ENCODE results near the gene SLC39A8. TPM values are rescaled to one million over a fixed set of nuclear protein-coding genes. Genes with fewer than 3 reads are reported as not detected.

The SLC39A8 gene
- total RNA-seq, result 10 to 100 TPM; 19.2 to 23.0 (median 19.9) TPM
- total RNA-seq (2013), result 33.2 TPM
- total RNA-seq, result 40.5 to 145 (median 72.0) reads per million in 29 experiments

DNA sequence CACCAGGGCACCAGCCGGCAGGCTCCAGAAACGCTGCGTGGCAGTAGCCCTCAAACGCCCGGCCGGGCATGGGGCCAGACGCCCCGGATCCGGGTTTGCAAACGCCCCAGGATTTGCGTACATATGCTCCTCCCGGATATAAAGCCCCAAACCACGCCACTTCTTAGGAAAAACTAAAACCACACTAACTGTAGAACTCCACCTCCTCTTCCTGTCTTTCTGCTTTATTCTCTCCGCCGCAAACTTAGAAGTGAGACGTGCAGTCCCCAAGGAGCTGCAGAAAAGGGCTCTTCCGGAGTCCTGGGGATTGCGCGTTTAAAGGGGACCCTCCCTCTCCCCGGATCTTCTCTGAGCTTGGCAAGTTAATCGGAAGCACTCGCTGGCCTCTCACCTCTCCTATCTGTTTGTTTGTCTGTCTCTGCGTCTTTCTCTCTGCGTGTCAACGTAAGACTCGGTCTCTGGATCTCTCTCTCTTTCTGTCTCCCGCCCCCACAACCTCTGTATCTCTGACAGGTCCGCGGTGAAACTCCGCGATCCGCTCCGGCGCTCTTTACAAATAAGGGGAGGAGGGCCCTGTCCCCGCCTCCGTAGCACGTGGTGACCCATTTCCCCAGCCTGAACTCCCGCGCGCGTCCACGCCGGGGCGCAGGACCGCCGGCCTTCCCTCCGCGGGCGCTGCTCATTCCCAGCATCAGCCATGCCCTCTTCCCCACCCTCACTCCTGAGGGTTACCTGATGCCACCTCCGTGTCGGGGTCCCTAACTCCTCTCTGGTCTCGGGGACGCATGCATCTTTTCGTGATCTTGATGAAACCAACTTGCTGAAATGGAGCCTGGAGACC lies at the start of gene SLC39A8:
SLC39A8 (minus strand) TSS at position 529 of the 841 bp plus-strand sequence. CDS start 820 bp downstream, outside the sequence.
- POLR2A ChIA-PET, result interaction anchor here in 1 of 2 donors (0.9 to 1.3 kb wide), 3 partner anchors 295 to 482 kb away, joined by 3 to 5 read pairs (median 3); partner anchors contain the start of gene UBE2D3
- no peaks in the 10 kb centered on the region for H3K27me3 Mint-ChIP-seq
- Histone ChIP-seq H3K27me3 (replicated peaks in 1 of 2; ENCODE audit: control insufficient read depth in 2 of 2, extremely low read depth in 1 of 2, insufficient read depth in 2 of 2, low read length in 1 of 2) (no peaks in the 10 kb centered on the region), H3K27ac (ENCODE audit: low read length) (peak within 1 kb of the TSS; percentile 92), H3K9me3 (no peaks in the 10 kb centered on the region), H3K4me3 (ENCODE audit: control insufficient read depth in 1 of 2, extremely low read depth in 1 of 2, low read length in 1 of 2) (peak within 1 kb of the TSS; percentile 78 to 79), H3K4me1 (ENCODE audit: control insufficient read depth in 1 of 2, extremely low read depth in 1 of 2, insufficient read depth in 2 of 2, low read length in 2 of 2) (peaks cover 12 to 21% of the 10 kb centered on the region in 2 experiments), H3K36me3 (ENCODE audit: control insufficient read depth in 2 of 2, extremely low read depth in 1 of 2, insufficient read depth in 1 of 2, low read length in 1 of 2) (no peaks in the 10 kb centered on the region)
- peak within 1 kb of the TSS; percentile 83 to 88 (median 88) for H3K4me3 Mint-ChIP-seq
- ATAC-seq (replicated peaks in 1 of 4), result peak; percentile 79 to 85 (median 81)
- no peaks in the 10 kb centered on the region for H3K9me3 Mint-ChIP-seq
- peak within 1 kb of the TSS; percentile 91 to 95 for H3K27ac Mint-ChIP-seq
- DNase-seq, result peak; percentile 63 to 92 (median 85)
- H3K4me1 Mint-ChIP-seq, result peaks cover 45 to 48% (median 48%) of the 10 kb centered on the region in 3 donors
- peaks cover 5% of the 10 kb centered on the region for H3K36me3 Mint-ChIP-seq
- under 1% methylated on average over 38 of the region's 54 CpGs for WGBS (ENCODE audit: insufficient coverage)
- CTCF ChIA-PET, result interaction anchor here in 1 of 2 donors (0.5 to 1.8 kb wide), 7 partner anchors 60 to 746 kb away, joined by 3 to 9 read pairs (median 3); no protein-coding TSS in a partner anchor

DNA sequence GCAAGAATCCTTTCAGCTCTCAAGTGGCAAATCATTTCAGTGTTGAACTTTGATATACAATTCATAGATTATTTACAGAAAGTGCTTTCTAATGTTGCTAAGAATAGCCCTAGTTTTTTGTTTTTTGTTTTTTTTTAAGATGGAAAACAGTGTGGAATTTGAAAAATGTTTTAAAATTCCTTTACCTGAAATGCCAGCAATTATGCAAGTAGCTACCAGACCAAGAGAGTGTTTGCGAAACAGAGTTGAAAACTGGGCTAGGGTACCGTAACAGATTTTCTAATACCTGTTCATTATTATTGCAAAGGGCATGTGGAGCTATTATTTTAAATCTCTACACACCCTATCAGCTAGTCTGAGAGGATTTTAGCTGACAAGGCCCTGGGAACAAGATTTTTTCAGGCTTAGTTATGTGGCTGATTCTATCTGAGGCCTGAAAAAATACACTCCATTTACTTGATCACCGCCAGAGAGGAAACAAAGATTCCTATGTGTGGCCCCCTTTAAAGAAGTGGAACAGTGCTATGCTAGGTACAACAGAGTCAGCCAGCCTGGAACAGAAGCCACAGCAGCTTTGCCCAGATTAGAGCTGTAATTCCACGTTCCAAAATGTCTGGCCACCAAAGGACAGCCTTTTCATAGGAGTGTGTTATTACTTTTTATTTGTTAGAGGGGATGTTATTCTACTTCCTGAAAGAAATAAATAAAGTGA lies 46.9 kb upstream of the SLC39A8 start:
- no peak overlapping the region for H3K27ac ChIP-seq (ENCODE audit: low read length)
- ATAC-seq (replicated peaks in 1 of 4) (no peak), DNase-seq (no peak)
- peaks cover 0 to 2% of the 10 kb centered on the region in 2 experiments for H3K27me3 ChIP-seq (replicated peaks in 1 of 2; ENCODE audit: control insufficient read depth in 2 of 2, extremely low read depth in 1 of 2, insufficient read depth in 2 of 2, low read length in 1 of 2)
- H3K36me3 Mint-ChIP-seq, result no peaks in the 10 kb centered on the region
- 100% methylated on average over 1 of the region's 4 CpGs for WGBS (ENCODE audit: insufficient coverage)
- no peak overlapping the region for H3K27ac Mint-ChIP-seq
- H3K4me3 ChIP-seq (ENCODE audit: control insufficient read depth in 1 of 2, extremely low read depth in 1 of 2, low read length in 1 of 2), result no peak overlapping the region
- H3K4me1 ChIP-seq (ENCODE audit: control insufficient read depth in 1 of 2, extremely low read depth in 1 of 2, insufficient read depth in 2 of 2, low read length in 2 of 2), result no peaks in the 10 kb centered on the region
- no peaks in the 10 kb centered on the region for H3K9me3 ChIP-seq
- H3K36me3 ChIP-seq (ENCODE audit: control insufficient read depth in 2 of 2, extremely low read depth in 1 of 2, insufficient read depth in 1 of 2, low read length in 1 of 2), result no peaks in the 10 kb centered on the region
- H3K4me3 Mint-ChIP-seq, result no peak overlapping the region
- ChIA-PET POLR2A (no interaction called here), CTCF (no interaction called here)
- peaks cover 0 to 1% (median 0%) of the 10 kb centered on the region in 3 donors for H3K4me1 Mint-ChIP-seq
- H3K27me3 Mint-ChIP-seq, result peaks cover 4 to 6% of the 10 kb centered on the region in 2 donors
- H3K9me3 Mint-ChIP-seq, result no peaks in the 10 kb centered on the region

DNA sequence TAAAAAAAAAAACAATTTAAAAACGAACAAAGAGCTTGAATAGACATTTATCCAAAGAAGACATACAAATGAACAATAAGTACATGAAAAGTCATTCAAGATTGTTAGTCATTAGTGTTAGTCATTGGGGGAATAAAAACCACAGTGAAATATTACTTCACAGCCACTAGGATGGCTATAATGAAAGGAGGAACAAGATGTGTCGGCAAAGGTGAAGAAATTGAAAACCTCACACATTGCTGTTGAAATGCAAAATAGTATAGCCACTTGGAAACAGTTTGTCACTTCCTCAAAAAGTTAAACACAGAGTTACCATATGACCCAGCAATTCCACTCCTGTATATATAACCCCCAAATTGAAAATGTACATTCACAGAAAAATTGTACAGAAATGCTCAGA lies 45.2 kb upstream of the SLC39A8 start:
- H3K4me1 ChIP-seq (ENCODE audit: control insufficient read depth in 1 of 2, extremely low read depth in 1 of 2, insufficient read depth in 2 of 2, low read length in 2 of 2), result no peaks in the 10 kb centered on the region
- no peak overlapping the region for H3K27ac ChIP-seq (ENCODE audit: low read length)
- ChIA-PET CTCF (interaction anchor here in 1 of 2 donors (0.6 kb wide), 1 partner anchor 701 kb away, joined by 3 read pairs; no protein-coding TSS in a partner anchor), POLR2A (no interaction called here)
- Mint-ChIP-seq H3K27ac (no peak overlapping the region), H3K27me3 (peaks cover 4 to 13% of the 10 kb centered on the region in 2 donors), H3K4me1 (peaks cover 0 to 1% (median 0%) of the 10 kb centered on the region in 3 donors), H3K9me3 (no peaks in the 10 kb centered on the region), H3K4me3 (no peak overlapping the region), H3K36me3 (no peaks in the 10 kb centered on the region)
- no CpG with 5 or more reads among the region's 2 CpGs for whole genome bisulfite sequencing (ENCODE audit: insufficient coverage)
- no peak overlapping the region for H3K4me3 ChIP-seq (ENCODE audit: control insufficient read depth in 1 of 2, extremely low read depth in 1 of 2, low read length in 1 of 2)
- H3K36me3 ChIP-seq (ENCODE audit: control insufficient read depth in 2 of 2, extremely low read depth in 1 of 2, insufficient read depth in 1 of 2, low read length in 1 of 2), result no peaks in the 10 kb centered on the region
- peaks cover 0 to 2% of the 10 kb centered on the region in 2 experiments for H3K27me3 ChIP-seq (replicated peaks in 1 of 2; ENCODE audit: control insufficient read depth in 2 of 2, extremely low read depth in 1 of 2, insufficient read depth in 2 of 2, low read length in 1 of 2)
- DNase-seq (no peak), ATAC-seq (replicated peaks in 1 of 4) (no peak)
- H3K9me3 ChIP-seq, result no peaks in the 10 kb centered on the region

DNA sequence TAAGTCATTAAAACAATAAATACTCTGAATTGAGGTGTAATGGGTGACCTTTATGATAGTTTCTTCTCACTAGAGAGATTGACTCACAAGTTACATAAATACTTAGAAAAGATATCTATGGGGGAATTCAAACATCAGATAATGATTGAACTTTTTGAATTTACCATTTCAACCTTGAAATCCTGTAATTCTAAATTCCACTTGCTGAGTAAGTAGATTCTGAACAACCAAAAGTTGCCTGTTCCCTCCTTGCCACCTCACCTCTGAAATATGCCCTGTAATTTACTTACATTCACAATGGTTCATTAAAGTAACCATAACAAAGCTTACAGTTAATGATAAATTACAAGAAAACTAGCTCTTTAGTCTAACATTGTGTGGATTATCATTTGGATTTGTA lies 43.3 kb upstream of the SLC39A8 start:
- Mint-ChIP-seq H3K36me3 (no peaks in the 10 kb centered on the region), H3K27me3 (peaks cover 0 to 20% of the 10 kb centered on the region in 2 donors), H3K4me3 (no peak overlapping the region), H3K27ac (no peak overlapping the region), H3K9me3 (no peaks in the 10 kb centered on the region), H3K4me1 (peaks cover 0 to 1% (median 0%) of the 10 kb centered on the region in 3 donors)
- Histone ChIP-seq H3K27ac (ENCODE audit: low read length) (no peak overlapping the region), H3K9me3 (no peaks in the 10 kb centered on the region), H3K4me1 (ENCODE audit: control insufficient read depth in 1 of 2, extremely low read depth in 1 of 2, insufficient read depth in 2 of 2, low read length in 2 of 2) (no peaks in the 10 kb centered on the region), H3K27me3 (replicated peaks in 1 of 2; ENCODE audit: control insufficient read depth in 2 of 2, extremely low read depth in 1 of 2, insufficient read depth in 2 of 2, low read length in 1 of 2) (peaks cover 0 to 11% of the 10 kb centered on the region in 2 experiments), H3K36me3 (ENCODE audit: control insufficient read depth in 2 of 2, extremely low read depth in 1 of 2, insufficient read depth in 1 of 2, low read length in 1 of 2) (no peaks in the 10 kb centered on the region), H3K4me3 (ENCODE audit: control insufficient read depth in 1 of 2, extremely low read depth in 1 of 2, low read length in 1 of 2) (no peak overlapping the region)
- DNase-seq, result no peak
- ChIA-PET CTCF (no interaction called here), POLR2A (no interaction called here)
- no peak for ATAC-seq (replicated peaks in 1 of 4)

DNA sequence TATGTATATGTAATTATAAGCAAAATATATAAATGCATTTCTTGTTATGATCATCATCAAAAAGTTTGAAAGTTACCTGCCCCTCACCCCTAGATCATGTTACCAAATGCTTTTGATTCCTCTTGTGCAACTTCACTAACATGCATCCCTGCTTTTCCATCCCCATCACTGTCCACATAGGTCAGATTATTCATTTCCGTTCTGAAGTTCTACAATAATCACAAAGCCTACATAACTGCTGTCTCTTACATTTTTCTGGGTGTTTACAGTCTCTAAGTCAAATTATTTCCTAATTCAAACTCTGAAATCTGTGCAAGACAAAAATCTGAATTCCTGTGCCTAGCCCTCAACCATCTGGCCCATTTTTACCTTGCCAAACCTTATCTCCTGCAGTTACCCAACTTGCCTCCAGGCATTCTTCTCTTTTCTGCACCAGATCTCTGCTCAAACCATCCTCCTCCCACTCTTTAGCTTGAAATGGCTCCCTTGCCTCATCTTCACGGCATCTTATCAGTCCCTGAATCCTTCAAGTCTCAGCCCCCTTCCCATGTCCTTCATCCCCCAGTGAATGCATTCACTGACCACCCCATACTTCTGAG lies 42.4 kb upstream of the SLC39A8 start:
- POLR2A ChIA-PET, result no interaction called here

DNA sequence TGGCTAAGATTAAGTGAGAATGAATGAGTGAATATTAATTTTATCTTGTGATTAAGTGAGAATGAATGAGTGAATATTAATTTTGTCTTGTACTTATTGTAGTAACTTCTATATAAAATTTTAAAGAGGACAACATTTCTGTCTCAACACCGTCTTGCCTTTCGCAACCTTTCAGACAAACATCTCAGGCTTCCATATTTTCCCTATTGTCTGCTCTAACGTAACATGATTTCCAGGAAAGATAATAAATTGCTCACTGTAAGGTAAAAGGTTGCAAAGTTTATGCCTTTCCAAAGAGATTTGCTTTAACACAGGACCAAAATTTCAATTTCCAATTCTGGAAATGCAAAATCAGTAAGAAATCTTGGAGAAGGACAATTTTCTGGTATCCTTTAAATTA lies 41.7 kb upstream of the SLC39A8 start:
- POLR2A ChIA-PET, result no interaction called here
- H3K4me1 Mint-ChIP-seq, result peaks cover 0 to 1% (median 0%) of the 10 kb centered on the region in 3 donors
- no peaks in the 10 kb centered on the region for H3K36me3 ChIP-seq (ENCODE audit: control insufficient read depth in 2 of 2, extremely low read depth in 1 of 2, insufficient read depth in 1 of 2, low read length in 1 of 2)
- no peaks in the 10 kb centered on the region for H3K9me3 ChIP-seq
- H3K27me3 Mint-ChIP-seq, result peaks cover 8 to 33% of the 10 kb centered on the region in 2 donors
- ATAC-seq (replicated peaks in 1 of 4), result no peak
- no peaks in the 10 kb centered on the region for H3K4me1 ChIP-seq (ENCODE audit: control insufficient read depth in 1 of 2, extremely low read depth in 1 of 2, insufficient read depth in 2 of 2, low read length in 2 of 2)
- no peak for DNase-seq
- no peaks in the 10 kb centered on the region for H3K9me3 Mint-ChIP-seq
- H3K4me3 Mint-ChIP-seq, result no peak overlapping the region
- peaks cover 0 to 14% of the 10 kb centered on the region in 2 experiments for H3K27me3 ChIP-seq (replicated peaks in 1 of 2; ENCODE audit: control insufficient read depth in 2 of 2, extremely low read depth in 1 of 2, insufficient read depth in 2 of 2, low read length in 1 of 2)
- H3K4me3 ChIP-seq (ENCODE audit: control insufficient read depth in 1 of 2, extremely low read depth in 1 of 2, low read length in 1 of 2), result no peak overlapping the region
- no peak overlapping the region for H3K27ac ChIP-seq (ENCODE audit: low read length)
- CTCF ChIA-PET, result no interaction called here
- no CpG with 5 or more reads among the region's 3 CpGs for WGBS (ENCODE audit: insufficient coverage)
- H3K36me3 Mint-ChIP-seq, result no peaks in the 10 kb centered on the region
- no peak overlapping the region for H3K27ac Mint-ChIP-seq

More for the DNA sequence above, 42.4 kb upstream of the SLC39A8 start:
- Mint-ChIP-seq H3K9me3 (no peaks in the 10 kb centered on the region), H3K27me3 (peaks cover 4 to 28% of the 10 kb centered on the region in 2 donors), H3K4me3 (no peak overlapping the region), H3K36me3 (no peaks in the 10 kb centered on the region), H3K4me1 (peaks cover 0 to 1% (median 0%) of the 10 kb centered on the region in 3 donors), H3K27ac (no peak overlapping the region)
- Histone ChIP-seq H3K4me1 (ENCODE audit: control insufficient read depth in 1 of 2, extremely low read depth in 1 of 2, insufficient read depth in 2 of 2, low read length in 2 of 2) (no peaks in the 10 kb centered on the region), H3K27ac (ENCODE audit: low read length) (no peak overlapping the region), H3K36me3 (ENCODE audit: control insufficient read depth in 2 of 2, extremely low read depth in 1 of 2, insufficient read depth in 1 of 2, low read length in 1 of 2) (no peaks in the 10 kb centered on the region), H3K4me3 (ENCODE audit: control insufficient read depth in 1 of 2, extremely low read depth in 1 of 2, low read length in 1 of 2) (no peak overlapping the region), H3K9me3 (no peaks in the 10 kb centered on the region), H3K27me3 (replicated peaks in 1 of 2; ENCODE audit: control insufficient read depth in 2 of 2, extremely low read depth in 1 of 2, insufficient read depth in 2 of 2, low read length in 1 of 2) (peaks cover 0 to 14% of the 10 kb centered on the region in 2 experiments)
- CTCF ChIA-PET, result no interaction called here
- no peak for DNase-seq
- ATAC-seq (replicated peaks in 1 of 4), result no peak
- 52% methylated on average over 2 of the region's 2 CpGs for WGBS (ENCODE audit: insufficient coverage)
